ENCODE measurements around the gene P4HA3.

GRCh38 chr11:74312326-74312725 is 886 bp upstream of the P4HA3 start:
- TF ChIP-seq CTCF (IDR thresholded peaks at IDR 0.05; ENCODE audit: low read depth, low read length, missing input control) (no peak), TAF1 (conservative IDR thresholded peaks at IDR 0.05) (no peak), GABPA (IDR thresholded peaks at IDR 0.05 in 1 of 2, conservative IDR thresholded peaks at IDR 0.05 in 1 of 2) (no peak), JUND (IDR thresholded peaks at IDR 0.05) (no peak), RXRA (IDR thresholded peaks at IDR 0.05) (no peak), FOXA2 (IDR thresholded peaks at IDR 0.05) (peak; percentile 49), ZBTB33 (IDR thresholded peaks at IDR 0.05) (no peak), REST (IDR thresholded peaks at IDR 0.05) (no peak)
